ENCODE measurements around the gene GNG12.

Gene GNG12

DNA sequence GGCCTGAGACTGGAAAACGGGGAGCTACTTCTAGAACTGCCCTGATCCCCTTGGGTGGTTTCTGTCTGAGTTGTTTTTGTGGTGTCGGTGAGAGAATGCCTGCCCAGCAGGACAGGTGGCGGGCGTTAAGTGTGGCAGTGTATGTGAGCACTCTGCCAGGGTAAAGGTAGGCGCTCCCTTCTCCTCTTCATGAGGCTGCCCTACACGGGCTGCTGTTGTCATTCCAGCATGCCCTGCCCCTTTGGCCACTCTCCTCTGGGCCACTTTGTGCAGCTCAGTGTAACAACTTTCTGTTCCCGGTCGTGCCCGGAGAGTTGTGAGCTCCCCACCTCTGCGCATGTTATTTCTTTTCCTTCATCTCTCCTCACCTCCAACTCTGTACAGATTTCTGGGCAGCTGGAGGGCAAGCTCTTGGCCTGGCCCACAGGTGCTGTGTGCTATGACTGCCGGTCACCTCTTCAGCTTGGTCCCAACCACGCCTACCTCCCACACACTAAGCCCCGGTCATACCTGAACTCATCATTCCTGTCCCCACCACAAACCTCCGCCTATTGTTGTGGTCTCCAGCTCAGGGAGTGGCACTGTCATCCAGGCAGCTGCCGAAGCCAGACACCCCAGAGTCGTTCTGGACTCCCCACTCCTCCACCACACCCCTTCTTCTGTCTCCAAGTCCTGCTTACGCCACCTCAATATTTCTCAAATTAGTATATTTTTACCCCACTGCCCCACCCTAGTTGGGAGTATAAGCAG, 79.3 kb downstream of the GNG12 start:
- DNase-seq (peak; percentile 25), ATAC-seq (peak; percentile 44)

- DNase-seq (no peak), ATAC-seq (no peak)
Observed at GRCh38 chr1:67752306-67752705, 81.0 kb downstream of the GNG12 start.

- ATAC-seq: no peak
- no peak for DNase-seq
Observed at GRCh38 chr1:67750691-67751054, 82.6 kb downstream of the GNG12 start.

DNA sequence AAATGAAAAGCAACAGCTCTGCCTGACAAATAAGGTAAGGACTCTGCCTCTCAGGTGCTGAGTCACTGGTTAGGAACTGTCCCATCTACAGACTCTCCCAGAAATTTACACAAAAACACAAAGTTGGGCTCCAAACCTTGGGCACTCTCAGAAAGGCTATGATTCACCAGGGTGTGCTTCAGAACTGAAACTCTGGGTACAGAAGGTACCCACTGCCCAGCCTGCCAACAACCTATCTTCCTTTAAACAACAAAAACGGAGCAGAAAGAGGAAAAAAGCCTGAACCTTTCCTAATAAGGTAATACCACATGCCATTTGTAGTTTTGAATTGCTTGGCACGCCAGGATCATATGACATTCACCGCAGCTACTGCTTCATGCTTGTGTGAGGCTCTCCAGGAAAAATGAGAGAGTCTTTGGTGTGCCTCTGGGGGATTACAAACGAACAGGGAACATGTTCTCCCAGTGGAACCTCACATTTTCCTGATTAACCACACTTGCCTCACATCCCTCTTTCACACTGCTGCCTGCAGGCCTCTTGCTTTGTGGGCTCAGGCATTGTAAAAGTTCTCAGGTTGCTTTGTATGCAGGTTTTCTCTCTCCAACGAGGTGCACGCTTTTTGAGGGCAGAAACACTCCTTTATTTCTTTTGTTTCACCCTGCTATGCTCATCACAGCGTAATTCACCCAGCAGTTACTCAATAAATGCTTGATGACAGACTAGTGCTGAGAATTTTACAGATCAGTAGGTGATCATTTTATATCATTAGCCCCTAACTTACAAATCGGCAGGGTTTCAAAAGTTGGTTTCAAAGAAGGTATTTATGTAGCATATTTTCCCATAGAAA, 83.2 kb downstream of the GNG12 start:
- ATAC-seq: peak; percentile 49

DNA sequence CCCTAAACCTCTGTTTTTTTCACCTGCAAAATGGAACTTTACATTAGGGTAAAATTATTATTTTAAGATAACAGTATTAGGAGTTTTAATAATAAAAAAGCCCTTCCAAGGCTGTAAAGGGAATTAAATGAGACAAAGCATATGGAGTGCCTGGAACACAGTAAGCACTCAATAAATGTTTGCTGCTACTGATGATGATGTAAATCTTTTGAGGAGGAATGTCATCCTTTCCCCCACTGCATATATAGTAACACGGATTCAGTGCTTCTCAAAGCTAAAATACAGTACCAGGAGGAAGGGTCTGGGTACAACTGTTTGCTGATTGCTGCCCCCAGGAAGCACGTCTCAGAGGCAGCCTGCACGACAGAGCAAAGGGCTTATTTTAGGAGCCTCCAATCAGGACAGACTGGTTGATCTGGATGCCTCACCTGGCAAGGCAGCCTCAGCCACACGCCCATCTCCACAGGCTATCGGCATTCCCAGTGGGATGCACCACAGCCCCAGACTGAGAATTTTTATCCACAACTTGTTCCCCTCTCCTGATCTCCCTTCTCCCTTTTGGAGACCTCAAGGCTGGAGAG, 83.9 kb downstream of the GNG12 start:
- DNase-seq (no peak), ATAC-seq (no peak)

More for the DNA sequence above, 83.2 kb downstream of the GNG12 start:
- no peak for DNase-seq

DNA sequence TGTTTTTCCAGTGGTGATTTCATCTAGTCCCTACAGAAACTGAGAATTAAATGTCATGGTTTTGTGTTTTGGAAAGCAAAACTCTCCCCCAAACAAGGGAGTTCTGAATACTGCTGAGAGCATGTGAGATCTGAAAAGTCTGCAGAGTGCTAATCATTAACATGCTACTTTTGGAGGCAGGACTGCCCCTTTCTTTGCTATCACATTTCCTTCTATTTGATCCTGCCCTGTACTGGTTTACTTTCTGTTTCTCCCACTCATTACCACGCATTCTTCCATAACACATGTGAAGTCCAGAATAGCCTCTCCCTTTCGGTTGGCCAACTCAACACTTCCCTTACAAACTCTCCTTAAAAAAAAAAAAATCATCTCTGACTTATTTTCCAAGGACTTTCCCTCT, 84.6 kb downstream of the GNG12 start:
- DNase-seq (no peak), ATAC-seq (peak; percentile 73)

GRCh38 chr1:67747671-67748546, 85.4 kb downstream of the GNG12 start:
- no peak for DNase-seq

GRCh38 chr1:67745875-67746698, 87.2 kb downstream of the GNG12 start:
- no peak for ATAC-seq

More at GRCh38 chr1:67747671-67748546, 85.4 kb downstream of the GNG12 start:
- ATAC-seq: no peak

GRCh38 chr1:67743072-67743725, 90.1 kb downstream of the GNG12 start:
- no peak for DNase-seq
- no peak for ATAC-seq

More at GRCh38 chr1:67745875-67746698, 87.2 kb downstream of the GNG12 start:
- no peak for DNase-seq

GRCh38 chr1:67741736-67742135, 91.5 kb downstream of the GNG12 start:
- ATAC-seq (no peak), DNase-seq (no peak)

DNA sequence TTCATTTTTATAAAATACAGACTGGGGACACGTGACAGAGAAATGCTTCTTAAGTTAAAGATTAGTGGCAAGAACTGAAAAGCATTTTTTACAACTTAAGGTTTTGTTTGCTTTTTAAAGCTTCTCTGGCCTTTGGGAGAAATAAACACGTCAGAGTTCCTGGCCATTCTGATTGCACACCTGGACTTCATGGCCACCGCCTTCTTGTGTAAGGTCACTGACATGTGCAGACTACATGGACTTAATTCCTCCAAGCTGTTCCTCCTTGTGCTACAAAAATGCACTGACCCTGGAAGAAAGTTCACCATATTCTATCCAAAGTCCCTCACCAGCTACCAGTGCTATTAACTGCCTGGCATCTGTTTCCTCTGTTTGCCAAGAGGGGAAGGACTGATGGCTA, 92.1 kb downstream of the GNG12 start:
- no peak for DNase-seq
- no peak for ATAC-seq

DNA sequence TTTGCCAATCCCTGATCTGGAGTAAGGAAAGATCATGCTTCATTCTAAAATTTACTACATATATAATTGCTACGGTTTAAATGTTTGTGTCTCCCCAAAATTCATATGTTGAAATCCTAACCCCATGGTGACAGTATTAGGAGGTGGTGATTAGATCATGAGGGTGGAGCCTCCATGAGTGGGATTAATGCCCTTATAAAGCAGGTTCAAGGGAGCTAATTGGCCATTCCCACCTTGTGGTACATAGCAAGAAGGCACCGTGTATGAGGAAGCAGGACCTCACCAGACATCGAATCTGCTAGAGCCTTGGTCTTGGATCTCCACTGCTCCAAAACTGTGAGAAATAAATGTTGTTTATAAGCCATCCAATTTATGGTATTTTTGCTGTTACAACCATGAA, 92.7 kb downstream of the GNG12 start:
- DNase-seq (no peak), ATAC-seq (no peak)

- no peak for ATAC-seq
- no peak for DNase-seq
Observed at GRCh38 chr1:67739361-67739760, 93.9 kb downstream of the GNG12 start.

DNA sequence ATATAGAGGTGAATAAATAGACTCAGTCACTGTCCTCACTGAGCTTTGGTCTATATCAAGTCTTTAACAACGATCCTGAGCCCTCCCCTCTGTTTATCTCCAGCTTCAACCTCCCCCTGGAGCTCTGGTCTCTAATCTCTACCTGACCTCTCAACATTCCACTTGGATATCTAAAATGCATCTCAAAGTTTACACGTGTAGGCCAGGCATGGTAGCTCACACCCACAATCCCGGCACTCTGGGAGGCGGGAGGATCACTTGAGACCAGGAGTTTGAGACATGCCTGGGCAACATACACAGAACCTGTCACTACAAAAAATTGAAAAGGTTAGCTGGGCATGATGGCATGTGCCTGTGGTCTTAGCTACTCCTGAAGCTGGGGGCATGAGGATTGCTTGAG, 94.9 kb downstream of the GNG12 start:
- no peak for DNase-seq
- ATAC-seq: no peak

DNA sequence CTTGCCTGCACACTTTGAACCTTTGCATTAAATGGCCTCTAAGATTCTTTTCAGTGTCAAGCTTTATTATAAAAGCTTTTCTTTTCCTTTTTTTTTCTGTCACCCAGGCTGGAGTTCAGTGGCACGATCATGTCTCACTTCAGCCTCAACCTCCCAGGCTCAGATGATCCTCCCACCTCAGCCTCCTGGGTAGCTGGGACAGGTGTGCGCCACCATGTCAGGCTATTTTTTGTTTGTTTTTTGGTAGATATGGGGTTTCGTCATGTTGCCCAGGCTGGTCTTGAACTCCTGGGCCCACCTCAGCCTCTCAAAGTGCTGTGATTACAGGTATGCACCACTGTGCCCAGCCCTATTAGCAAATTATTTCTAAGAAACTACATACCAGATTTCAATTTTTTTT, 95.4 kb downstream of the GNG12 start:
- no peak for DNase-seq
- ATAC-seq: no peak

DNA sequence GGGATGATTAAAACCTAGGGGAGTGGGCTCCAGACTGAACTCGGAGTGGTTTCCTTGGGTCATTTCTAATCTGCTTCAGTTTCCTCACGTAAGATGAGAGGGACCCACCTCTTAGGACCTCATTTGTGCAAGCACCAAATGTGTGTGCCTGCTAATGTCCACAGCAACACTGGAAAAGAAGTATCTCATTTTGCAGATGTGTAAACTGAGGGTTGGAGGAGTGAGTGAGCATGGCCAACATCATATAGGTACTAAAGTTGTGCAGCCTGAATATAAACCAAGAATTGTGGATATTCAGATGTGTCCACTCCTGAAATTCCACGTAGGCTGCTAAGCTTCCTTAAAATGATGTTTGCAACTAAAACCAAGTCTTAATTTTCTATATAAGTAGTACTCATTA, 96.5 kb downstream of the GNG12 start:
- ATAC-seq (no peak), DNase-seq (no peak)

GRCh38 chr1:67735806-67736627, 97.2 kb downstream of the GNG12 start:
- peak; percentile 98 for ATAC-seq
- peak; percentile 45 for DNase-seq

DNA sequence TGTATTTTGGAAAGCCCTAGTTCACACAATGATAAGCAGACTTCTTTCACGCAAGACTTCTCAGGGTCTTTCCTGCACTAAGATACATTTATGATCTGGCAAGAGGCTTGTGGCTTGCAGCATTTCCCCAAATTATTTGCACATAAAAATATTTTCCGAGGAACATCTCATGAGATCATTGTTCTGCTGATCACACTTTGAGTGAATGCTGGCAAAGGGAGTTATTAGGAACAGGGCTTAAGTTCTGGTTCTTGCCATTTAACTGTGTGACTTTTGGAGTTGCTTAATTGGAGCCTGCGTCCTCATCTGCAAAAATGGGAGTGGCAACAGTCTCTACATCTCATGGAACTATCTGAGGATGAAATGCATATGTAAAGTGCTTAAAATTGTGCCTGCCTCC, 98.1 kb downstream of the GNG12 start:
- no peak for ATAC-seq
- DNase-seq: no peak

- DNase-seq: no peak
- ATAC-seq: no peak
Observed at GRCh38 chr1:67734323-67734690, 99.0 kb downstream of the GNG12 start.

All from stimulated activated naive CD8-positive, alpha-beta T cell treated with anti-CD3 and anti-CD28 coated beads, Interleukin-15, Interleukin-2, amounts not matched to agents 100 U/mL and 50 U/mL, for 24 hours (primary cell).